ENCODE results near the gene ZNF576.
"Not testable (repeated sequence)": the region's sequence is repeated elsewhere in the genome, so short reads cannot be mapped to it uniquely, and the experiment has no call there.

The ZNF576 gene, protein sequence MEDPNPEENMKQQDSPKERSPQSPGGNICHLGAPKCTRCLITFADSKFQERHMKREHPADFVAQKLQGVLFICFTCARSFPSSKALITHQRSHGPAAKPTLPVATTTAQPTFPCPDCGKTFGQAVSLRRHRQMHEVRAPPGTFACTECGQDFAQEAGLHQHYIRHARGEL

DNA sequence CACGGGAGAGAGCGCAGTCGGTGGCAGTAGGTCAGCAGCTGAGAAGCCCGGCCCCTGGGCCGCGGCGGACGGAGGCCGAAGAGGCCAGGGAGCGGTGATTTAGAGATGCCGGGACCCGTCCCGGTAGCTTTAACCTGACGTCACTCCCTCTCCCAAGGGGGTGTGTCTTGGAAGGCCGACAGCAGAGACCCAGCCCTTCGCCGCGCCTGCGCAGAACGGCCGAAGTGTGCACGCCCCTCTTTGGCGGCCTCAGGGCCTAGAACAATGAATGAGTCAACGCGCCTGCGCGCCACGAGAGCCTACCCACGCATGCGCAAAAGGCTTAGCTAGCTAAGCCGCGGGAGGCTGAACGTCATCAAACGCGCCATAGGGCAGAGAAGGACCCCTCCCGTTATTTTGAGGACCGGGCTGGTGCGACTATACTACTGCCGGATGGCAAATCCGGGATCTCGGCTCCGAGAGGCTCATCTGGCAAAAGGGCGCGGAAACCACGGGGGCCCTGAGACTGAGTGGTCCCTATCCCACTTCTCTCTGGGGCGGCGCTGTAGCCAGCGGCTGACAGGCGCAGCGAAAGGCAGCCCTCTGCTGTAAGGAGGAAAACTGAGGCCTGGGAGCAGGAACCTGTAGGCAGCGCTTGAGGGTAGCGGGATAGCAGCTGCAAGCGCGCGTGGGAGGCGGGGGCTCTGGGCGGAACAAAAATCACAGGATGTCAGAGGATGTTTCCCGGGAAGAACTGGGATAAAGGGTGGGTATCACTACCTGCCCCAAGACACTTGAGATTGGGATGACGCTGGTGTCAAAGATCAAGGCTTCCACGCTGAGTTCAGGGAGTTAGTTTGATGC is at the start of gene ZNF576, which contains the start of gene IRGQ:
TSS of gene ZNF576 (plus strand) at position 597 of the 843 bp plus-strand sequence. CDS start 514 bp downstream, outside the sequence.
TSS of gene IRGQ (minus strand) at position 136 of the 843 bp plus-strand sequence. CDS start 796 bp downstream, outside the sequence.
- Histone ChIP-seq H3K4me2 (ENCODE audit: low read length) (peak within 1 kb of the TSS; percentile 95), H2AFZ (peak within 1 kb of the TSS; percentile 76), H3K27me3 (ENCODE audit: control insufficient read depth, insufficient read depth, low read length) (no peaks in the 10 kb centered on the region), H3K9me3 (ENCODE audit: control insufficient read depth, low read length) (no peaks in the 10 kb centered on the region), H3K27ac (peak within 1 kb of the TSS; percentile 92), H3K4me1 (peaks cover 12% of the 10 kb centered on the region), H3K9ac (peak within 1 kb of the TSS; percentile 56), H3K4me3 (ENCODE audit: low read depth, low read length) (peak within 1 kb of the TSS; percentile 85), H3K79me2 (peaks cover 17% of the 10 kb centered on the region), H3K36me3 (ENCODE audit: control insufficient read depth, insufficient read depth, low read length) (no peaks in the 10 kb centered on the region)
- no peak for TF ChIP-seq CTCF (IDR thresholded peaks at IDR 0.05)

GRCh38 chr19:43547926-43548325 is 48.5 kb upstream of the ZNF576 start:
- not testable (repeated sequence) for H3K4me3 ChIP-seq (ENCODE audit: low read depth, low read length); H3K79me2 ChIP-seq; H3K4me2 ChIP-seq (ENCODE audit: low read length); H3K4me1 ChIP-seq; H2AFZ ChIP-seq; H3K27ac ChIP-seq; H3K9ac ChIP-seq; H3K27me3 ChIP-seq (ENCODE audit: control insufficient read depth, insufficient read depth, low read length); H3K36me3 ChIP-seq (ENCODE audit: control insufficient read depth, insufficient read depth, low read length); H3K9me3 ChIP-seq (ENCODE audit: control insufficient read depth, low read length)

- Histone ChIP-seq H3K9ac (no peak overlapping the region), H3K4me3 (ENCODE audit: low read depth, low read length) (no peak overlapping the region), H3K79me2 (no peaks in the 10 kb centered on the region), H3K36me3 (ENCODE audit: control insufficient read depth, insufficient read depth, low read length) (no peaks in the 10 kb centered on the region), H2AFZ (no peak overlapping the region), H3K9me3 (ENCODE audit: control insufficient read depth, low read length) (no peaks in the 10 kb centered on the region), H3K4me1 (no peaks in the 10 kb centered on the region), H3K4me2 (ENCODE audit: low read length) (no peak overlapping the region), H3K27ac (no peak overlapping the region), H3K27me3 (ENCODE audit: control insufficient read depth, insufficient read depth, low read length) (no peaks in the 10 kb centered on the region)
- TF ChIP-seq CTCF (IDR thresholded peaks at IDR 0.05), result no peak
These were observed 47.7 kb upstream of the ZNF576 start for GRCh38 chr19:43548706-43549105.

GRCh38 chr19:43551399-43552197 is 44.8 kb upstream of the ZNF576 start:
- TF ChIP-seq CTCF (IDR thresholded peaks at IDR 0.05), result no peak
- no peaks in the 10 kb centered on the region for H3K4me1 ChIP-seq
- no peaks in the 10 kb centered on the region for H3K9me3 ChIP-seq (ENCODE audit: control insufficient read depth, low read length)
- H3K79me2 ChIP-seq, result peaks cover 7% of the 10 kb centered on the region
- H3K4me3 ChIP-seq (ENCODE audit: low read depth, low read length), result no peak overlapping the region
- no peak overlapping the region for H3K27ac ChIP-seq
- H3K27me3 ChIP-seq (ENCODE audit: control insufficient read depth, insufficient read depth, low read length), result no peaks in the 10 kb centered on the region
- H2AFZ ChIP-seq, result no peak overlapping the region
- H3K4me2 ChIP-seq (ENCODE audit: low read length), result no peak overlapping the region
- H3K36me3 ChIP-seq (ENCODE audit: control insufficient read depth, insufficient read depth, low read length), result no peaks in the 10 kb centered on the region
- no peak overlapping the region for H3K9ac ChIP-seq

DNA sequence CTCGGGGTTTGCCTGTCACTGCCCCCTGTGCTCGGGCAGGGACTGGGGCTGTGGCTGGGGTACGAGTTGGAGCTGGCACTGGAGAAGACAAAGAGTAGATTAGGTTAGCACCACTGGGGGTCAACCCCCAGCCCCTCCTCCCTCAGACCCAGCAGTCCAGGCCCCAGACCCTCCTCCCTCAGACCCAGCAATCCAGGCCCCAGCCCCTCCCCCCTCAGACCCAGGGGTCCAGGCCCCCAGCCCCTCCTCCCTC is 44.3 kb upstream of the ZNF576 start:
- no peaks in the 10 kb centered on the region for H3K36me3 ChIP-seq (ENCODE audit: control insufficient read depth, insufficient read depth, low read length)

More for the DNA sequence above, 44.3 kb upstream of the ZNF576 start:
- Histone ChIP-seq H3K27ac (no peak overlapping the region), H3K9me3 (ENCODE audit: control insufficient read depth, low read length) (no peaks in the 10 kb centered on the region), H3K4me2 (ENCODE audit: low read length) (no peak overlapping the region), H2AFZ (no peak overlapping the region), H3K27me3 (ENCODE audit: control insufficient read depth, insufficient read depth, low read length) (no peaks in the 10 kb centered on the region), H3K4me1 (no peaks in the 10 kb centered on the region), H3K4me3 (ENCODE audit: low read depth, low read length) (no peak overlapping the region), H3K79me2 (peaks cover 7% of the 10 kb centered on the region), H3K9ac (no peak overlapping the region)
- TF ChIP-seq CTCF (IDR thresholded peaks at IDR 0.05), result no peak
